Endothelial cell of umbilical vein (primary cell): ENCODE data around the gene CDC7. TPM values are rescaled to one million over a fixed set of nuclear protein-coding genes. Genes with fewer than 3 reads are reported as not detected.

Experiments used
- BruUV-seq: library from RNA; stranded (reverse); fragments of 400-500 nt; replicated peaks from 2 replicates; lab custom pipeline; 2021; lab: Mats Ljungman, UMichigan
- CTCF ChIA-PET: fragments of 300-600, 350-600 bp; sonication (Branson Sonifier 250); formaldehyde crosslinking; loops from one replicate; lab custom pipeline; 2021; ENCODE audit warnings: antibody characterized with exemption, inconsistent platforms; lab: Charles Lee
- POLR2A ChIA-PET: fragments of 300-600, 350-600 bp; sonication (Branson Sonifier 250); formaldehyde crosslinking; loops from one replicate; lab custom pipeline; 2021; ENCODE audit warnings: antibody characterized with exemption, inconsistent platforms; lab: Charles Lee
- DNase-seq: peaks from one replicate; pipeline ENCODE4 v3.0.0-alpha.2; 2011; ENCODE audit warnings: low read depth, low spot score
- FAIRE-seq: peaks from 2 replicates; lab custom pipeline; 2011; peaks lifted over from hg19 to GRCh38; lab: Jason Lieb, UNC
- H2AFZ ChIP-seq: 2 replicates; pipeline ENCODE4 v1.6.0; 2012; ENCODE audit warnings: low read depth, low read length, control low read depth, inconsistent platforms
- H3K27ac ChIP-seq: 2 replicates; pipeline ENCODE4 v1.5.1; 2011; ENCODE audit warnings: low read depth, mild to moderate bottlenecking, control low read depth, low read length, moderate library complexity; ENCODE audit not compliant: insufficient read depth
- H3K27me3 ChIP-seq, 2 experiments: 2 replicates each; pipeline versions ENCODE4 v1.6.0 to v1.6.1; 2011; ENCODE audit warnings: low read length in 2 of 2, mixed read lengths in 1 of 2; ENCODE audit not compliant: control insufficient read depth in 2 of 2, insufficient read depth in 2 of 2
- H3K36me3 ChIP-seq, 2 experiments: 2 replicates in 1 of 2; 3 replicates in 1 of 2; pipeline ENCODE4 v1.5.1; 2011; ENCODE audit warnings: low read length in 2 of 2, mild to moderate bottlenecking in 1 of 2, moderate library complexity in 1 of 2; ENCODE audit not compliant: control insufficient read depth in 2 of 2, insufficient read depth in 2 of 2; ENCODE audit errors: extremely low read depth in 1 of 2
- H3K4me1 ChIP-seq: 3 replicates; pipeline ENCODE4 v1.5.1; 2011; ENCODE audit warnings: mild to moderate bottlenecking, low read length; ENCODE audit not compliant: control insufficient read depth, insufficient read depth; ENCODE audit errors: extremely low read depth
- H3K4me2 ChIP-seq: 2 replicates; pipeline ENCODE4 v1.6.1; 2011; ENCODE audit warnings: low read length, control low read depth, mixed read lengths; ENCODE audit not compliant: insufficient read depth
- H3K4me3 ChIP-seq, 3 experiments: fragments of 200-600 bp in 1 of 3; sonication (generic), shearing (Covaris generic) in 1 of 3; replicated peaks in 1 of 3; 2 replicates each; pipeline ENCODE4 v1.5.1; 2011 to 2016; ENCODE audit warnings: control low read depth in 3 of 3, low read length in 3 of 3, mild to moderate bottlenecking in 2 of 3, inconsistent platforms in 1 of 3, low read depth in 1 of 3, moderate library complexity in 1 of 3; ENCODE audit not compliant: insufficient read depth in 1 of 3
- H3K79me2 ChIP-seq: 2 replicates; pipeline ENCODE4 v1.6.0; 2012; ENCODE audit warnings: low read length, inconsistent platforms; ENCODE audit not compliant: control insufficient read depth, insufficient read depth
- H3K9ac ChIP-seq: replicated peaks from 2 replicates; pipeline ENCODE3; 2011; ENCODE audit warnings: low read length, control low read depth; ENCODE audit not compliant: insufficient read depth; ENCODE audit errors: extremely low read depth
- H3K9me1 ChIP-seq: replicated peaks from 3 replicates; pipeline ENCODE4 v1.6.0; 2011; ENCODE audit warnings: mild to moderate bottlenecking, low read length; ENCODE audit not compliant: control insufficient read depth, insufficient read depth; ENCODE audit errors: extremely low read depth
- H3K9me3 ChIP-seq: replicated peaks from 2 replicates; pipeline ENCODE4 v1.5.1; 2012; ENCODE audit warnings: low read length, inconsistent platforms; ENCODE audit not compliant: control insufficient read depth, insufficient read depth
- H4K20me1 ChIP-seq: replicated peaks from 2 replicates; pipeline ENCODE3; 2011; ENCODE audit warnings: mild to moderate bottlenecking, low read length; ENCODE audit not compliant: control insufficient read depth, insufficient read depth; ENCODE audit errors: extremely low read depth
- EZH2 ChIP-seq: IDR thresholded peaks from 2 replicates; pipeline ENCODE4 v1.6.1; 2012; ENCODE audit warnings: borderline replicate concordance, low read depth, mild to moderate bottlenecking, moderate library complexity, low read length, inconsistent platforms; ENCODE audit not compliant: severe bottlenecking
- FOS ChIP-seq: IDR thresholded peaks from 2 replicates; pipeline ENCODE4 v1.6.1; 2011; ENCODE audit warnings: mild to moderate bottlenecking, low read length, moderate library complexity, borderline replicate concordance; ENCODE audit not compliant: insufficient read depth
- GATA2 ChIP-seq: IDR thresholded peaks from 2 replicates; pipeline ENCODE4 v1.7.0; 2011; ENCODE audit warnings: low read depth, mild to moderate bottlenecking, moderate library complexity, mixed read lengths, low read length; ENCODE audit not compliant: insufficient read length, insufficient read depth
- JUN ChIP-seq: IDR thresholded peaks from 2 replicates; pipeline ENCODE4 v1.6.1; 2011; ENCODE audit warnings: borderline replicate concordance, low read depth; ENCODE audit not compliant: insufficient read length, insufficient read depth
- MYC ChIP-seq: IDR thresholded peaks from one replicate; pipeline ENCODE4 v1.6.1; 2011; ENCODE audit warnings: mild to moderate bottlenecking, low read depth, low read length
- POLR2A ChIP-seq: IDR thresholded peaks from 2 replicates; pipeline ENCODE4 v1.6.1; 2012; ENCODE audit warnings: low read depth, mild to moderate bottlenecking, control low read depth, low read length
- POLR2AphosphoS5 ChIP-seq: IDR thresholded peaks from 2 replicates; pipeline ENCODE4 v1.6.1; 2012; ENCODE audit warnings: low read depth, mild to moderate bottlenecking, control low read depth, low read length, moderate library complexity; ENCODE audit not compliant: insufficient read depth
- dilution Hi-C: fragments of 300-500 bp; cut with MboI; formaldehyde crosslinking; loops from one replicate; pipeline ENCODE4 v1.15.0; 2019; ENCODE audit warnings: low sequenced_read_pairs; ENCODE audit not compliant: extremely low pct_ligation_motif_present
- intact Hi-C: fragments of 100-400 bp; cut with micrococcal nuclease; formaldehyde crosslinking; loops from one replicate; pipeline ENCODE4 v1.10.0; 2022
- polyA plus RNA-seq, 4 experiments: library from polyadenylated mRNA; depleted of rRNA in 3 of 4; stranded (reverse) in 3 of 4; unstranded in 1 of 4; fragments of >200 nt; gene quantifications; 2 replicates each; pipeline versions ENCODE4 v1.2.1 to v1.2.3, GENCODE V29; 2011 to 2012; ENCODE audit warnings: missing spikeins in 1 of 4
- total RNA-seq: library from RNA; stranded (reverse); gene quantifications from 2 replicates; pipeline ENCODE4 v1.2.3, GENCODE V29; 2021
- TF ChIP-seq, protein P1 (sequence below), 2 donors: IDR thresholded peaks; 1 replicate in 1 of 2; 2 replicates in 1 of 2; pipeline ENCODE4 v1.5.1; 2011; ENCODE audit warnings: low read length in 2 of 2, mild to moderate bottlenecking in 2 of 2, moderate library complexity in 2 of 2, control low read depth in 1 of 2, inconsistent platforms in 1 of 2, low read depth in 1 of 2; ENCODE audit not compliant: insufficient read depth in 1 of 2; ENCODE audit errors: extremely low read depth in 1 of 2
- TF ChIP-seq, protein P2 (sequence below): IDR thresholded peaks from 2 replicates; pipeline ENCODE4 v1.6.1; 2011; ENCODE audit not compliant: insufficient read depth, insufficient read length

Gene CDC7
- total and polyA plus RNA-seq, 2 donors (not counting 3 experiments of a cell fraction or from before 2014, with no cell fraction given), result 3.9 to 11.7 TPM

DNA sequence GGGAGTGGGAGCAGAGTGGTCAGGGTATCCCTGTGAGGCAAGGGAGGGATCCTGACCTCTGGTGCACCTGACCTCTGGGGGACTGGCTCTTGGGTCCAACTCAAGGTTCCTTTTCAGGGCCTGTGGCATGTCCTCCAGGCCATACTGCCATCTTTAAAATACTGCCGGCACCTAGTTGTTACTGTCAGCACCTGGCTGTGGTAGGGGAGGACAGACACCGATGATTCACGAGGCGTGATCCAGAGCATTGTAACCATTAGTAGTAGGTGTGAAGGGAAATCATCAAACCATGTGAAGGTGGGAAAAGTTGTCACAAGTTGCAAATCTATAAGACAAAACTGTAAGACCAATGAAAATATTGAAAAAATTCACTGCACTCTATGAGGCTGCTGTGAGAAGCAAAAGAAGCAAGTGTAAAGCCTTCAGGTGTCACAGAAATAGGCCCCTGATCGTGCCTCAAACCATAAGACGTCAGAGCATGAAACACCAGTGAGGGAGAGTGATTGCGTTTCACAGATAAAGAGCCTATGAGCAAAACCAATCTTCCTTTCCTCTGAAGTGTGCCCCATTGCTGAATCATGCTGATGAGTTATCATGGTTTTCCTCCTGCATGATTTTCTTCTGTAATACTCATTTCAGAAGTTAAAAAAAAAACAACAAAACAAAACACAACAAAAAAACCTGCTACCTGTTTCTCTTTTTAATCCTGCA, 55.3 kb downstream of the CDC7 start:
- no peaks in the 10 kb centered on the region for H4K20me1 ChIP-seq
- peak overlapping the region; percentile 87 for H2AFZ ChIP-seq
- DNase-seq, result peak; percentile 58
- TF ChIP-seq, protein P1, sequence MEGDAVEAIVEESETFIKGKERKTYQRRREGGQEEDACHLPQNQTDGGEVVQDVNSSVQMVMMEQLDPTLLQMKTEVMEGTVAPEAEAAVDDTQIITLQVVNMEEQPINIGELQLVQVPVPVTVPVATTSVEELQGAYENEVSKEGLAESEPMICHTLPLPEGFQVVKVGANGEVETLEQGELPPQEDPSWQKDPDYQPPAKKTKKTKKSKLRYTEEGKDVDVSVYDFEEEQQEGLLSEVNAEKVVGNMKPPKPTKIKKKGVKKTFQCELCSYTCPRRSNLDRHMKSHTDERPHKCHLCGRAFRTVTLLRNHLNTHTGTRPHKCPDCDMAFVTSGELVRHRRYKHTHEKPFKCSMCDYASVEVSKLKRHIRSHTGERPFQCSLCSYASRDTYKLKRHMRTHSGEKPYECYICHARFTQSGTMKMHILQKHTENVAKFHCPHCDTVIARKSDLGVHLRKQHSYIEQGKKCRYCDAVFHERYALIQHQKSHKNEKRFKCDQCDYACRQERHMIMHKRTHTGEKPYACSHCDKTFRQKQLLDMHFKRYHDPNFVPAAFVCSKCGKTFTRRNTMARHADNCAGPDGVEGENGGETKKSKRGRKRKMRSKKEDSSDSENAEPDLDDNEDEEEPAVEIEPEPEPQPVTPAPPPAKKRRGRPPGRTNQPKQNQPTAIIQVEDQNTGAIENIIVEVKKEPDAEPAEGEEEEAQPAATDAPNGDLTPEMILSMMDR (IDR thresholded peaks at IDR 0.05; ENCODE audit: extremely low read depth in 1 of 2, insufficient read depth in 1 of 2, low read depth in 1 of 2, low read length in 2 of 2), result no peak
- TF ChIP-seq POLR2AphosphoS5, result no peak
- no peak for TF ChIP-seq POLR2A
- TF ChIP-seq, protein P2, sequence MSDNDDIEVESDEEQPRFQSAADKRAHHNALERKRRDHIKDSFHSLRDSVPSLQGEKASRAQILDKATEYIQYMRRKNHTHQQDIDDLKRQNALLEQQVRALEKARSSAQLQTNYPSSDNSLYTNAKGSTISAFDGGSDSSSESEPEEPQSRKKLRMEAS, result no peak
- peak; percentile 91 for TF ChIP-seq FOS
- TF ChIP-seq GATA2, result peak; percentile 86
- TF ChIP-seq JUN, result no peak
- TF ChIP-seq MYC, result no peak
- TF ChIP-seq EZH2, result no peak
- no peaks in the 10 kb centered on the region for H3K36me3 ChIP-seq
- peak overlapping the region; percentile 67 for H3K27ac ChIP-seq
- H3K79me2 ChIP-seq, result no peaks in the 10 kb centered on the region
- H3K9me1 ChIP-seq, result no peaks in the 10 kb centered on the region
- FAIRE-seq, result peak; percentile 84
- H3K27me3 ChIP-seq, result no peaks in the 10 kb centered on the region
- ChIA-PET CTCF (interaction anchor here (0.7 to 2.1 kb wide), 17 partner anchors 8 to 374 kb away, joined by 3 to 11 read pairs (median 4); partner anchors contain the start of gene TGFBR3), POLR2A (no interaction called here)
- dilution Hi-C loops (no loop called here), intact Hi-C loops (no loop called here)
- no peaks in the 10 kb centered on the region for H3K9me3 ChIP-seq
- no peak overlapping the region for H3K9ac ChIP-seq
- H3K4me3 ChIP-seq, result no peak overlapping the region
- BruUV-seq, result no TSS peak
- peaks cover 28% of the 10 kb centered on the region for H3K4me1 ChIP-seq
- peak overlapping the region; percentile 76 for H3K4me2 ChIP-seq
